GM21723 (cell line): Measurements from ENCODE around the gene TGFBR3.
"Not testable (repeated sequence)": the region's sequence is repeated elsewhere in the genome, so short reads cannot be mapped to it uniquely, and the experiment has no call there.

ENCODE experiments used
- ATAC-seq: cut with Tn5 transposase; IDR thresholded peaks from one replicate; pipeline ENCODE4 v1.9.1; 2021; ENCODE audit warnings: mild to moderate bottlenecking, moderate library complexity; ENCODE audit not compliant: unreplicated experiment

TGFBR3 gene

GRCh38 chr1:91884459-91885212 is 1.3 kb downstream of the TGFBR3 start:
- ATAC-seq: peak; percentile 39

- no peak for ATAC-seq
These were observed 2.5 kb downstream of the TGFBR3 start for GRCh38 chr1:91883470-91883869.

- no peak for ATAC-seq
These were observed 4.7 kb downstream of the TGFBR3 start for GRCh38 chr1:91881280-91881679.

GRCh38 chr1:91879733-91880132 is 6.2 kb downstream of the TGFBR3 start:
- ATAC-seq: no peak

GRCh38 chr1:91877574-91878208 is 8.3 kb downstream of the TGFBR3 start:
- peak; percentile 62 for ATAC-seq

- ATAC-seq: no peak
These were observed 9.0 kb downstream of the TGFBR3 start for GRCh38 chr1:91876781-91877573.

- peak; percentile 85 for ATAC-seq
These were observed 9.9 kb downstream of the TGFBR3 start for GRCh38 chr1:91876040-91876470.

- ATAC-seq: no peak
These were observed 11.8 kb downstream of the TGFBR3 start for GRCh38 chr1:91874167-91874566.

- ATAC-seq: peak; percentile 35
These were observed 13.3 kb downstream of the TGFBR3 start for GRCh38 chr1:91872559-91873081.

DNA sequence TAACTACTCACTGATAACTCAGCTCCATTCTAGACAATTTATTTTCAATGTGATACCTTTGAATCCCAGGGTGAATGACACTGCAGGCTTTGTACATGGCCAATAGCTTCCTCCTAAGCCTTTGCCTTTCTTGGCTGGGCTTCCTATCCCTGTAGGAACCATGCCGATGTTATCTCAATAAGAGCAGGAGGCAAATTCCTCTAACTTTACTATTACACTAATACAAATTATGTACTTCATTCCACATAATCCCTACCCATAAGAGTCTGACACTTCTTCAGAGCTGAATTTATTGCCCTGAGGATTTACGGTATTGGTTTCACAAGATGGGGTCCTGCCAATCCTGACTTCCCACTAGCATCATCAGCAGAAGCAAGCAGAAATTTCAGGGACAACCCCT is 14.0 kb downstream of the TGFBR3 start:
- no peak for ATAC-seq

GRCh38 chr1:91870322-91870721 is 15.6 kb downstream of the TGFBR3 start:
- no peak for ATAC-seq

GRCh38 chr1:91866425-91866824 is 19.5 kb downstream of the TGFBR3 start:
- no peak for ATAC-seq

GRCh38 chr1:91864017-91864700 is 21.8 kb downstream of the TGFBR3 start:
- no peak for ATAC-seq

DNA sequence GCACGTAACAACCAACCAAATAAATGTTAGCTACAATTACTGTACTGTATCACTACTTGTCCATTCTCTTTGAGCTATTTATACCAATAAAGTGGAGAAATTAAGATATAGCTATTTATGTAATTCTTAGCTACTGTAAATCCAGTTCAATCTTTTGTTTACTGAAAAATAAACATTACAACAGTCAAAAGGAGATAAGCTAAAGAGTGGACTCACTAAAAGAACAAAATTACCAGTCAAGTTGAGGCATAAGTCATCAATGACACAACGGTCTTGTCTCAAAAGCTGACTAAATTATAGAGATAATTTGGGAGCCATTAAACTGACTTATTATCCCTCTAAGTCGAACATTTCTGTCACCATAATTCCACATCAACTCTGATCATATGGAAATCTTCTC is 22.5 kb downstream of the TGFBR3 start:
- ATAC-seq: no peak

- no peak for ATAC-seq
These were observed 23.8 kb downstream of the TGFBR3 start for GRCh38 chr1:91862120-91862519.

- ATAC-seq: no peak
These were observed 28.3 kb downstream of the TGFBR3 start for GRCh38 chr1:91857557-91858239.

DNA sequence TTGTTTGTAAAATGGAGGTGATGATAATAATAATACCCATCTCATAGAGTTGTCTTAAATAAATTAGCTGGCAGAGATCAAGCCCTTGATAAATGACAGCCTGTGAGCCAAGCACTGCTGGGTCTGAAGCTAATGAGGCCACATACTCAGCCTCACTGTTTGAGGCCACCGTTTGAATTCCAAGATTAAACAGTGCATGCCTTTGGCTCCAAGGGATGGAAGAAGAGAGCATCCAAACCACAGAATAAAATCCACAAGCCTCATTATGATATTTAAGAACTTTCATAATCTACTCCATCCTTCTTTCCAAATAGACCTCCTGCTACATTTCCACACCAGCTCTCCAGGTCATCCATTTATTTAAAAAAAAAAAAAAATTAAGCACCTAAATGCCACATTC is 29.0 kb downstream of the TGFBR3 start:
- no peak for ATAC-seq

GRCh38 chr1:91854852-91855534 is 31.0 kb downstream of the TGFBR3 start:
- ATAC-seq: no peak

GRCh38 chr1:91853397-91853796 is 32.6 kb downstream of the TGFBR3 start:
- ATAC-seq: no peak

GRCh38 chr1:91852011-91852410 is 33.9 kb downstream of the TGFBR3 start:
- not testable (repeated sequence) for ATAC-seq
